GM19463 (cell line): ENCODE results near the gene BHLHE40.

Source experiments
- ATAC-seq: cut with Tn5 transposase; IDR thresholded peaks from one replicate; pipeline ENCODE4 v1.9.1; 2021; ENCODE audit warnings: mild to moderate bottlenecking, moderate library complexity; ENCODE audit not compliant: unreplicated experiment

The BHLHE40 gene

DNA sequence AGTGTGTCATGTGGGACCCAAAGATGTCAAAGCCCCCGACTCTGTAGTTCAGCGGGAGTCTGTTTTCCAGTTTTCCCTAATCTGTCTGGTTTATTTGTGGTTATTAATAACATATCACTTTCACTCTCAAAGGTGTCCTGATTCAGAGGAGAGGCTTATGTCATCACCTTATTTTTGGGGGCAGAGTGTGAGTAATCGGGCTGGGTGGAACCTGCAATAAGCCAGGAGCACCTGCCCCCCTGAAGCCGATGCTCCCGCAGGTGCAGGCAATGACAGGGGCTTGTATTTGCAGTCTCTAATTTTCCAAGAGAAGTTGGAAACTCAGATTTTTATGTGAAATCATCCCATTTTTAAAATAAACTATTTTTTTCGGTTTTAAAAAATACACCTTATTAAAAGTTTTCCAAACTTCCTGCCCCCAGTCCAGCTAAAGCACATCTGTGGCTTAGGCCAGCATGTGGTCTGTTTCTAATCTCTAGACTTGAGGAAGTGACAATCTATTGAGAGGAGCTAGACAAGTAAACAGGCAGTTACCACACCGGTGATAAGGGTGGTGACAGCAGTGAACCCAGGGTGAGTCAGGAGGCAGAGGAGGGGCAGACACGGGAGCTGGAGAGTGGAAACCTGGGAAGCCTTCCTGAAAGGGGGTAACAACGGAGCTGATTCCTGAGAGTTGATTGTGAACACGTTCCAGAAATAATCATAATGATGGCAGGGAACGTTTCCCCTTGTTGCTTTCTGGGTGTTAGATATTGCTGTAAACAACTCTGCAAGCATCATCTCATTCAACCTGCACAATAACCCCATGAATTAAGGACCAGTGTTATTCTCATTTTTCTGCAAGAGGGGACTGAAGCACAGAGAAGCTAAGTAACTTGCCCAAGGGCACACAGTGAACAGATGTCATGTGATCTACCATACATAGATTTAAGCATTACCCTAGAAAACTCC is 37.2 kb downstream of the BHLHE40 start:
- ATAC-seq, result peak; percentile 54

DNA sequence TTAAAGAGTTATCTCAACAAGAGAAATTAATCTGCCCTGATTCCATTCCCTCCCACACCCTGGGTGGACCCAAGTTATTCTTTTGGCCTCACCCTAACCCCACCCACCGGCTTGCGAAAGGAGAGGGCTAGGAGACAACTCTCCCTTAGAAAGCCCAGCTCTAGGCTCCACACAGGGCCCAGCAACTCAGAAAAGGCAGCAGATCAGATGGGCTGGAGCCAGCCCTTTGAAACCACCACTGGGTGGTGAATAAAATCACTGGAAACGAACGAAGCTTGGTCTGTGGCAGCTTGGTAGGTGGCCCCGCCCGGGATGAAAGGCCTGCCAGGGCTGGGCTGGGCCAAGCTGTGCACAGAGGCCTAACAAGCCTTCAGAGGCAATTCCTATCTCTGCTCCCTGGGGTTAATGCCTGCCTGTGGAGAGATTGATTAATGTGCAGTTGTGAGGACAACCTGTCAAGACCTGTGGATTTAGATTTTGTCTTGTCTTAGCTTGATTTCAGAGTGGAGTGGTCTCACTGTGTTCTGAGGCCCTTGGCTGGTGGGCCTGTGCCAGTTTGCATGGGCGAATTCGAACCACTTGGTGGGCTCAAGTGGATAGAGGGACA is 38.8 kb downstream of the BHLHE40 start:
- ATAC-seq, result no peak

DNA sequence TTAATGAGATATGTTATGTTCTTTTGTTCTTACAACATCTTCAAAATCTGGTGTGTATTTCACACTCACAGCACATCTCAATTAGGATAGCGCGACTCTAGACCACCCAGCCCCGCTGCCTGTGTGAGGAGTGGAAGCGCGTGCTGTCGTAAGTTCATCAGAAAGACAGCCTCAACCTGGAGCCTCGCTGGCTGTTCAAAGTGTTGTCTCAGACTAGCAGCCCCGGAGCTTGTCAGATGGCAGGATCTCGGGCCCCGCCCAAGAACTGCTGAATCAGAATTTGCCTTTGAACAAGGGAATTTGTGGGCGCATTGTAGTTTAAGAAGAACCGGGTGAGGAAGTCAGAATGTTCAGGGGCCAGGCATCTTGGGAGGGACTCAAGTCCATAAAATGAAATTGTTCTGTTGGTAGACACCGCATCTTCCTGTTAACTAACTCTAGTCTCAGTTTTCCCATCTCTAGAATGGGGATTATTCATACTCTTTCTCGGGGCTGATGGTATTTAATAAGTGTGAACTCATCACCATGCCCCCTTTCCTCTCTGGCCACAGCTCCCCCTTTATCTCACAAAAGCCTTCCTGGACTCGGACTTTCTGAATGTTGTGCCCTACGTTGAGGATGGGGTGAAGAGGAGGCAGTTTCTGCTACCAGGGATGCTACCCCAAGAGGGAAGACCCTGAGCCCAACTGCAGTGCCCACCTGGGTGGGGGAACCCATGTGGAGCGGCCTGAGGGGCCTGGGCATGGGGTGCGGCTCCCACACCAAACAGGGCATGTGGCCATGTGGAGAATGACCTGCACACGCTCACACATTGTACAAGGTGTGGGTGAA is 40.4 kb downstream of the BHLHE40 start:
- ATAC-seq, result no peak

DNA sequence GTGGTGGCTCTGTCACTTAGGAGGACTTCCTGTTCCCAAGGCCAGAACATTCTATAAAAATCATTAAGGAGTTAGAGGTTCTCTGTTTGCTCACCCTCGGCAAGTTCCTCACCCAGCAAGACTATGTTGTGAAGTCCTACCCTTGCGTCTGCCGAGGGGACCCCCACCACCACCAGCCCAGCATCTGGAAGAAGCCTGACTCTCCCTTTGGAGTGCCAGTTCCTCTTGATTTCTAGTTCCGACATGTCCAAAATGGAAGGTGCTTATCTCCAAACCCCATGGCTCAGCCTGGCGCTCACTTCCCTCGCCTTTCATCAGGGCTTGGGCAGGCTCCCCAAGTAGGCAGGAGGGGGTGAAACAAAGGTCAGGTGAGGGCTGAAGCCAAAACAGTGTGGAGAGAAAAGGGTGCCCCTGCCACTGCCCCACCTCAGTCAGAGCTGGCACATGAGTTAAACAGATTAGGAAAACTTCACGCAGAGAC is 41.0 kb downstream of the BHLHE40 start:
- ATAC-seq, result no peak

DNA sequence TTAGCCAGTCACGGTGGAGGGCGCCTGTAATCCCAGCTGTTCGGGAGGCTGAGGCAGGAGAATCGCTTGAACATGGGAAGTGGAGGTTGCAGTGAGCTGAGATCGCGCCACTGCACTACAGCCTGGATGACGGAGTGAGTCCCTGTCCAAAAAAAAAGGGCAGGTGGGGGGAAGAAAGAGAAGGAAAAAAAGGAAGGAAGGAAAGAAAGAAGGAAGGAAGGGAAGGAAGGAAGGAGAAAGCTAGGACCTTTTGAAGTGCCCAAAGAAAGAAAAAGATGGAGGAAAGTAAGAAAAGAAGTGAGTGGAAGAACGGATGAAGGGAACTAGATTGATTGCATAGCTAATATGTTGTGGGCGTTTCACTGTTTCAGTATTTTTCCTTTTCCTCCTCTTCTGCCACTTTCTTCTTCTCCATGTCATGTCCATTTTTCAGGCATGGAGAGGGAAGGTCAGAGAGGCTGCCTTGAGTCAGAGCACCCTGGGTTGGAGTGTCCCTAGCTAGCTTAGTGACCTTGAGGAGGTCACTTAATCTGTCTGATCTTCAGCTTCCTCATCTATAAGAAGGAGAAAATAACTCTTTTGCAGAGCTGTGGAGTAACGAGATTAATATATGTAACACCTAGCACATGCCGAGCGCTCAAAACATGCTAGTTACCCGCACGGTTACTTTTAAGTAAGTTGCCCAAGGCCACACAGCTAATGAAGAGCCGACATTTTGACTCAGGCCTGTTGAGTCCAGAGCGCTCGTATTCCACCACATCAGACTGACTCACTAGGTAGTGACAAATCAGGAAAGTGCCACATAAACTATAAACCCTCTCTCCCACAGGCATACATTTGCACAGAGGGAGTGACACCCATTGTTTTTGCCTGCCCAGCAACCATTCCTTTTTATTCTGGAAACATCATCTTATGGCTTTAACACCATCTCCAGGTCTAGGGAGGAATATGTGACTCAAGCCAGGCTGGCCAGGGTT is 42.2 kb downstream of the BHLHE40 start:
- ATAC-seq, result no peak

DNA sequence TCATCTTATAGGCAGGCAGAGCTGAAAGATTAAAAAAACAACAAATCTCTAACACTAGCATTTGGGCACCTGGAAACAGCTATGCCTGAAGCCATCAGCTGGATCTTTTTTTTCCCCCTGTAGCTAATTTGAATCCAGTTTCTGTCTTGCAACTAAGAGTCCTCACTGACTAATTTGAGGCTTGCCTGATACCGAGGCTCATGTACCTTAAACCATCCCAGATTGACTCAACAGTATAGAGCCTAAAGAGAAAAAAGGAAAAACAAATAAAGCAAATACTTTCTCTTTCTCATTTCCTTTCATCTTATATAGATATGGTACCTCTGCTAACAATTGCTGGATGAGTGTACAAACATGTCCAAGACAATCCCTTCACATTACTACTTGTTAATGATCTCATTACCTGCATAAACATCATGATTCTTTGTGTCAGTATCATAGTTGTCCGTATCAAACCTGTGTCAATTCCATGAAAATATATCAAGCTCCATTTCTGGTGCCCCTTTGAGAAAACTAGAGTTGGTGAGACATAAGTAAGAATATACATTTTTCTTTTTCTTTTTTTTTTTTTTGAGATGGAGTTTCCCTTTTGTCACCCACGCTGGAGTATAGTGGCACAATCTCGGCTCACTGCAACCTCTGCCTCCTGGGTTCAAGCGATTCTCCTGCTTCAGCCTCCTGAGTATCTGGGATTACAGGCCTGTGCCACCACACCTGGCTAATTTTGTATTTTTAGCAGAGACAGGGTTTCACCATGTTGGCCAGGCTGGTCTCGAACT is 43.1 kb downstream of the BHLHE40 start:
- ATAC-seq, result peak; percentile 68

DNA sequence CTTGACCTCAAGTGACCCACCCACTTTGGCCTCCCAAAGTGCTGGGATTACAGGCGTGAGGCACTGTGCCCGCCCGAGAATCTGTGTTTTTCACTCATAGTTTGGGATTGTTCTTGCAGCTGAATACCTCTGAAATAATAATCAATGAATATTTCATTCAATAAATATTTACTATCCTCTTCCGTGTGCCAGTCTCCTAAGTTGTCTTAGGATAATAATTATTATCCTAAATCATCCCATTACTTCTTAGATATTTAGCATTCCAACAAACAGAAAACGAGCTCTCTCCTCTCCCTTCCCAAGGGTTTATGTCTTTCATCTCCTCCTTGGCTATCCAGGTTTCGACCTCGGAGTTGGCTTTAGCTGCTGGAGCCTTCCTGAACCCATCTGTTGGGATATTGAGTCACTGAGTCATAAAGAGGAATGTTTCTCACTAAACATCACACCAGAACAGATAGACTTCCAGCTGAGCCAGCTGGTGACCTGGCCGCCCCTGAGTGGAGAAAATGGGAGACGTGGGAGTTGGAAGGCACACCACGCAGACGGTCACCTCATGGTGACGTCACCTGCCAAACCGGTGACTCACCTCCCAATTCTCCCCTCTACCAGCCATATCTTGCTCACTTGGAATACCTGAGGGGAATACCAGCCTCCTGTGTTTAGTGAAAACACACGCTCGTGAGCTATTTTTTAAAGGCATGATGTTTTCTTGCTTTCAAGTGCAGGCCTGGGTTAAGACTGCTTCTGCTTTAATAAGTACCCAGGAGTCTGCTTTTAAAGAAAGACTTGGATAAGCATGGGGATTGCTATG is 43.9 kb downstream of the BHLHE40 start:
- no peak for ATAC-seq

DNA sequence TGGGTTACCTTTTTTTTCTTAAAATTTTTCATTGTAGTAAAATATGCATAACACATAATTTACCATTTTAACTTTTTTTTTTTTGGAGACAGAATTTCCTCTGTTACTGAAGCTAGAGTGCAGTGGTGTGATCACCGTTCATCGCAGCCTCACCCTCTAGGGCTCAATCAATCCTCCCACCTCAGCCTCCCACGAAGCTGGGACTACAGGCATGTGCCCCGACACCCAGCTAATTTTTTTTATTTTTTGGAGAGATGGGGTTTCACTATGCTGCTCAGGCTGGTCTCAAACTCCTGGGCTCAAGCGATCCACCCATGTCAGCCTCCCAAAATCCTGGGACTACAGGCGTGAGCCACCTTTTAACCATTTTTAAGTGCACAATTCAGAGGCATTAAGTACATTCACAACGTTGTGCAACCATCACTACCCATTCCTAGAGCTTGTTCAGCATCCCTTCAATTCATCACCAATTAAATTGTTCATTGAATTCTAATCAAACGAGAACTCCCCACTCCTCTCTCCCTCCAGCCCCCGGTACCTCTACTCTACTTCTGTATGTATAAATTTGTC is 44.6 kb downstream of the BHLHE40 start:
- ATAC-seq, result no peak

DNA sequence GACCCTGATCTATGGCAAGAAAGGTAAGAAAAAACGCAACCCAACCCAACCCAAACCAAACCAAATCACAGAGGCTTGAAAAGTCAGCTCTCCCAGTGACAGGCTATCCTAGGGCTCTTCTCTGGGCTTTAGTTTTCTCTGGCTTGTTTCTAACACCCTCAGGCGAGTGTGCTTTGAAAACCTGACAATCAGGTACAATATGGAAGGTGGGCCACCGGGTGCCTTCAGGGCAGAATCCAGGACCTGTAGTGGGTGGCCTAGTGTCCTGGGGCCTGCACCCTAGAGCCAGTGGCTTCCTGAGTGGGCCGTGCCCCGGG is 46.8 kb downstream of the BHLHE40 start:
- no peak for ATAC-seq

DNA sequence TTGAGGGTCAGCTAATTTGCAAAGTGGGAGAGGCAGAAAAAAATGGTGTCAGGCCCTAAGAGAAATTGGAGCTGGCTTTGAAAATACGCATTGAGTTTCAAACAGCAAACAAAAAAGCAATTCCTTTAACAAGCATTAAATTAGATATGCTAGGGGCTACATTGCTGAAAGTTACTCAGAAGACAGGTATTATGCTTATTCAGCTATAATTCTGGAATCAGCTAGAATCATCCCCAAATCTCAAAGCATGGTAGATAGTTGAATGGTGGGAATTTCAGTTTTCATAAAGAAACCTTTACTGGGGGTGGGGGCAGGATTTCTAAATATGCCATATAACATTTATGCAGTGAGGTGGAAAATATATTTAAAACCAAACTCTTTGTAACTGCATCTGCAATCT is 50.5 kb downstream of the BHLHE40 start:
- no peak for ATAC-seq

DNA sequence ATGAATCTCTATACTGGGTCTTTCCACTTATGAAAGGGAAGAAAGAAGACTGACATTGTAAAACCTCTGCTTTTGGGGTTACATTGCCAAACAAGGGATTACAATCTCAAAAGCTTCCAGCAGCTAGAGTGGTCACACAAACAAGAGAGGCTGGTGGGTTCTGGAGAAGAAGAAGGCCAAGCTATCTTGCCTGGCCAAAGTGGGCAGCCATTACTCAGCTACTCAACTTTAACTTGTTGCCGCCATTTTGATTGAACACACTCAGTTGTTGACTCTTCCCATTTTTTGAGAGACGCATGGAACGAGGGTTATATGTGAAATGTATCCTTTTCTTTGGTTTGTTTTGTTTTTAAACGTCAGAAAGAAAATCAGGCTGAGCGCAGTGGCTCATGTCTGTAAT is 50.9 kb downstream of the BHLHE40 start:
- ATAC-seq, result no peak

DNA sequence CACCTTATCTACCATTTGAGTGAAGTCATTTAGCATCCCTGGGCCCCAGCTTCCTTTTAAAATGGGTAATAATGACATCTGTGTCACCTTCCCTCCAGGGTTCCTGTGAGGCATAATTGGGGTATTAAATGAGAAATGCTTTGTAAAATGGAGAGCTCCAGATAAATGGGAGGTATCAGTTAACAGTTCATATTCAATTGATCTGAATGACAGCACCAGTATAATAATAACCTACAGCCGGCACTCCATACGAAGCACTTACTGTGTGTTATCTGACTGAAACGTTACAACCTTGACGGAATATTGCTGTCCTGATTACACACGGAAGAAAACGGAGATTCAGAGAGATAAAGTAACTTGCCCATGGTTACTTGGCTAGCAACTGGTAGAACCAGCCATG is 53.6 kb downstream of the BHLHE40 start:
- ATAC-seq, result no peak
